Mesendoderm (in vitro differentiated cells): Measurements from ENCODE around the gene FOXO6.

Experiments used
- DNase-seq: peaks from one replicate; pipeline ENCODE4 v3.0.0; 2013
- H2AK5ac ChIP-seq: 2 replicates; pipeline ENCODE4 v1.6.1; 2013; ENCODE audit warnings: low read length, inconsistent platforms
- H2BK120ac ChIP-seq: 2 replicates; pipeline ENCODE4 v1.6.1; 2013; ENCODE audit warnings: low read depth, mild to moderate bottlenecking, low read length, moderate library complexity, mixed read lengths
- H2BK15ac ChIP-seq: replicated peaks from 2 replicates; pipeline ENCODE4 v1.6.1; 2013; ENCODE audit warnings: low read depth, mild to moderate bottlenecking, moderate library complexity
- H2BK5ac ChIP-seq: 2 replicates; pipeline ENCODE4 v1.6.1; 2013; ENCODE audit warnings: low read length, inconsistent platforms
- H3K18ac ChIP-seq: 2 replicates; pipeline ENCODE4 v1.6.1; 2013; ENCODE audit warnings: mild to moderate bottlenecking, low read length, mixed read lengths
- H3K23ac ChIP-seq: one replicate; pipeline ENCODE4 v1.6.1; 2013; ENCODE audit warnings: low read length
- H3K27ac ChIP-seq: 2 replicates; pipeline ENCODE4 v1.5.1; 2013; ENCODE audit warnings: low read depth, mild to moderate bottlenecking, inconsistent platforms, low read length, moderate library complexity
- H3K27me3 ChIP-seq: 2 replicates; pipeline ENCODE4 v1.6.1; 2013; ENCODE audit warnings: low read length, control low read depth, mild to moderate bottlenecking, inconsistent platforms; ENCODE audit not compliant: insufficient read depth, poor library complexity
- H3K36me3 ChIP-seq: 2 replicates; pipeline ENCODE4 v1.6.1; 2013; ENCODE audit warnings: low read length, inconsistent platforms; ENCODE audit not compliant: control insufficient read depth, insufficient read depth
- H3K4ac ChIP-seq: one replicate; pipeline ENCODE4 v1.6.1; 2013; ENCODE audit warnings: low read depth, mild to moderate bottlenecking, low read length, moderate library complexity
- H3K4me1 ChIP-seq: 2 replicates; pipeline ENCODE4 v1.6.1; 2013; ENCODE audit warnings: low read depth, low read length, inconsistent platforms; ENCODE audit not compliant: control insufficient read depth
- H3K4me2 ChIP-seq: 2 replicates; pipeline ENCODE4 v1.6.1; 2013; ENCODE audit warnings: low read length
- H3K4me3 ChIP-seq: 2 replicates; pipeline ENCODE4 v1.5.1; 2013; ENCODE audit warnings: mild to moderate bottlenecking, low read length
- H3K56ac ChIP-seq: one replicate; pipeline ENCODE4 v1.6.1; 2013; ENCODE audit warnings: low read length
- H3K79me1 ChIP-seq: 2 replicates; pipeline ENCODE4 v1.6.1; 2013; ENCODE audit warnings: low read length, inconsistent platforms
- H3K79me2 ChIP-seq: 2 replicates; pipeline ENCODE4 v1.6.1; 2013; ENCODE audit warnings: mild to moderate bottlenecking, low read length; ENCODE audit not compliant: control insufficient read depth, insufficient read depth
- H3K9ac ChIP-seq: 2 replicates; pipeline ENCODE4 v1.6.1; 2013; ENCODE audit warnings: low read length, inconsistent platforms
- H4K5ac ChIP-seq: one replicate; pipeline ENCODE4 v1.6.1; 2013; ENCODE audit warnings: low read length
- H4K8ac ChIP-seq: one replicate; pipeline ENCODE4 v1.6.1; 2013; ENCODE audit warnings: low read depth, mild to moderate bottlenecking, control low read depth, low read length, moderate library complexity
- WGBS: extraction: QIAGEN DNeasy Blood & Tissue Kit; methylation state at CpG from one replicate; pipeline ENCODE4 v1.1.7; 2013; ENCODE audit warnings: low lambda C conversion rate, missing lambda C conversion rate; ENCODE audit not compliant: insufficient coverage; ENCODE audit errors: extremely low coverage; 5-methylcytosine and 5-hydroxymethylcytosine counted together

The FOXO6 gene

DNA sequence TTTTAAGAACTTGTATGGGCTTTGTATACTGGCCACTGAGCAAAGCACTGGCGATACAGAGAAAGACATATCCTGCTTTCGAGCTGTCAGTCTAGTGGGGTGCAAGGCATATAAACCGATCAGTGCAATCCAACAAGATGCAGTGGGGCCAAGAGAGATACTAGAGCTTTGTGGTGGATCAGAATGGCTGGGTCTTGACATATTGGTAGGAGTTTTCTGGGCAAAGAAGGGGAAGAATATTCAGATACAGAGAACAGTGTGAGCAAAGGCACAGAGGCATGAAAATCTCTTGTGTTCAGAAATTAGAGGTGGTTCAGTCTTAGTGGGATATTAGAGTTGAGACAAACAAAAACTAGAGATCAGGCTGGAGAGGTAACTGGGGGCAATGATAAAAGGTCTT, 49.2 kb downstream of the FOXO6 start:
- no peak overlapping the region for H2AK5ac ChIP-seq
- no peaks in the 10 kb centered on the region for H3K79me1 ChIP-seq
- no peak overlapping the region for H2BK5ac ChIP-seq
- no CpG with 5 or more reads among the region's 3 CpGs for WGBS
- no peak overlapping the region for H3K18ac ChIP-seq
- no peak overlapping the region for H3K27ac ChIP-seq
- H3K56ac ChIP-seq: no peak overlapping the region
- no peak overlapping the region for H4K8ac ChIP-seq
- H3K23ac ChIP-seq: no peak overlapping the region
- DNase-seq: no peak
- H3K79me2 ChIP-seq: no peaks in the 10 kb centered on the region
- H3K36me3 ChIP-seq: no peaks in the 10 kb centered on the region
- no peaks in the 10 kb centered on the region for H3K27me3 ChIP-seq
- no peaks in the 10 kb centered on the region for H3K4me1 ChIP-seq
- no peak overlapping the region for H3K4me2 ChIP-seq
- no peak overlapping the region for H2BK120ac ChIP-seq
- H3K9ac ChIP-seq: no peak overlapping the region
- no peak overlapping the region for H3K4ac ChIP-seq
- no peak overlapping the region for H3K4me3 ChIP-seq
- no peak overlapping the region for H2BK15ac ChIP-seq
- H4K5ac ChIP-seq: no peak overlapping the region

GRCh38 chr1:41411229-41411628, 50.0 kb downstream of the FOXO6 start:
- H3K4me3 ChIP-seq: no peak overlapping the region
- no peak overlapping the region for H2BK15ac ChIP-seq
- no peak overlapping the region for H3K27ac ChIP-seq
- no peak overlapping the region for H3K18ac ChIP-seq
- no peaks in the 10 kb centered on the region for H3K4me1 ChIP-seq
- H3K36me3 ChIP-seq: no peaks in the 10 kb centered on the region
- WGBS: no CpG with 5 or more reads among the region's 3 CpGs
- H4K5ac ChIP-seq: no peak overlapping the region
- H3K9ac ChIP-seq: no peak overlapping the region
- H3K79me1 ChIP-seq: no peaks in the 10 kb centered on the region
- peak; percentile 21 for DNase-seq
- no peak overlapping the region for H3K23ac ChIP-seq
- H2BK120ac ChIP-seq: no peak overlapping the region
- H2AK5ac ChIP-seq: no peak overlapping the region
- H2BK5ac ChIP-seq: no peak overlapping the region
- H4K8ac ChIP-seq: no peak overlapping the region
- H3K4me2 ChIP-seq: no peak overlapping the region
- no peak overlapping the region for H3K56ac ChIP-seq
- H3K79me2 ChIP-seq: no peaks in the 10 kb centered on the region
- no peak overlapping the region for H3K4ac ChIP-seq
- H3K27me3 ChIP-seq: no peaks in the 10 kb centered on the region

- no peaks in the 10 kb centered on the region for H3K79me1 ChIP-seq
- H3K4me2 ChIP-seq: no peak overlapping the region
- H2BK120ac ChIP-seq: no peak overlapping the region
- no peak overlapping the region for H3K56ac ChIP-seq
- no peak overlapping the region for H2AK5ac ChIP-seq
- H4K5ac ChIP-seq: no peak overlapping the region
- no peak overlapping the region for H3K23ac ChIP-seq
- no peak overlapping the region for H3K4me3 ChIP-seq
- H3K4me1 ChIP-seq: no peaks in the 10 kb centered on the region
- no peak overlapping the region for H2BK5ac ChIP-seq
- H3K36me3 ChIP-seq: no peaks in the 10 kb centered on the region
- H3K18ac ChIP-seq: no peak overlapping the region
- H3K27ac ChIP-seq: no peak overlapping the region
- no peak for DNase-seq
- no peak overlapping the region for H3K4ac ChIP-seq
- no CpG with 5 or more reads among the region's 8 CpGs for WGBS
- no peak overlapping the region for H3K9ac ChIP-seq
- H2BK15ac ChIP-seq: no peak overlapping the region
- no peaks in the 10 kb centered on the region for H3K27me3 ChIP-seq
- H3K79me2 ChIP-seq: no peaks in the 10 kb centered on the region
- H4K8ac ChIP-seq: no peak overlapping the region
Observed at GRCh38 chr1:41412748-41413147, 51.5 kb downstream of the FOXO6 start.

- no peak overlapping the region for H2AK5ac ChIP-seq
- no peak overlapping the region for H2BK15ac ChIP-seq
- no peak overlapping the region for H3K18ac ChIP-seq
- H3K79me2 ChIP-seq: no peaks in the 10 kb centered on the region
- no peaks in the 10 kb centered on the region for H3K79me1 ChIP-seq
- no peak overlapping the region for H3K4me2 ChIP-seq
- H3K56ac ChIP-seq: no peak overlapping the region
- H3K9ac ChIP-seq: no peak overlapping the region
- H3K4me3 ChIP-seq: no peak overlapping the region
- DNase-seq: no peak
- WGBS: no CpG with 5 or more reads among the region's 12 CpGs
- H3K4me1 ChIP-seq: no peaks in the 10 kb centered on the region
- no peak overlapping the region for H2BK120ac ChIP-seq
- H3K27ac ChIP-seq: no peak overlapping the region
- no peak overlapping the region for H2BK5ac ChIP-seq
- no peak overlapping the region for H4K8ac ChIP-seq
- no peaks in the 10 kb centered on the region for H3K36me3 ChIP-seq
- H3K27me3 ChIP-seq: no peaks in the 10 kb centered on the region
- no peak overlapping the region for H3K4ac ChIP-seq
- H3K23ac ChIP-seq: no peak overlapping the region
- no peak overlapping the region for H4K5ac ChIP-seq
Observed at GRCh38 chr1:41413748-41414281, 52.6 kb downstream of the FOXO6 start.

DNA sequence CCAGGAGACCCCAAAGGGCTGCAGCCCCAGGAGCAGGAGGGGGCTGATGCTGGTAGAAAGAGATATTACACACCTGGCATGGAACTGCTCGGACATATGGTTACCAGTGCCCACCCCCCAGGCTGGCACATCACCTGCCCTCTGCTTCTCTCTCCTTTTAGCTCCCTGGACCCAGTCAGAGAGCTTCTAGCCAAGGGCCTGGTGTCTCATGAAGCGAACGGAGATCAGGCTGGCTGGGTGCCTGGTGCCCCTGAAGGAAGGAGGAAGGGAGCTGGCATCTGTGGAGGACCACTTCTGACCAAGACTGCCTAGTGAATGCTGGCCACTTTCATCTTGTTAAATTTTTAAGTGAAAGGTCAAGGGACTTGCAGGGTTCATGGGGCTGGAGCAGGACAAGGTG, 53.1 kb downstream of the FOXO6 start:
- Histone ChIP-seq H3K23ac (no peak overlapping the region), H3K56ac (no peak overlapping the region), H4K5ac (no peak overlapping the region), H3K18ac (no peak overlapping the region), H3K79me2 (no peaks in the 10 kb centered on the region), H4K8ac (no peak overlapping the region), H3K4me1 (no peaks in the 10 kb centered on the region), H2AK5ac (no peak overlapping the region), H2BK120ac (no peak overlapping the region), H3K4ac (no peak overlapping the region), H3K36me3 (no peaks in the 10 kb centered on the region), H3K27ac (no peak overlapping the region), H3K79me1 (no peaks in the 10 kb centered on the region), H3K4me3 (no peak overlapping the region), H3K27me3 (no peaks in the 10 kb centered on the region), H2BK5ac (no peak overlapping the region), H3K4me2 (no peak overlapping the region), H3K9ac (no peak overlapping the region), H2BK15ac (no peak overlapping the region)
- WGBS: no CpG with 5 or more reads among the region's 3 CpGs
- DNase-seq: no peak

- no CpG with 5 or more reads among the region's 7 CpGs for WGBS
- no peaks in the 10 kb centered on the region for H3K36me3 ChIP-seq
Observed at GRCh38 chr1:41414716-41415306, 53.6 kb downstream of the FOXO6 start.

More at GRCh38 chr1:41414716-41415306, 53.6 kb downstream of the FOXO6 start:
- Histone ChIP-seq H2AK5ac (no peak overlapping the region), H2BK15ac (no peak overlapping the region), H3K4me3 (no peak overlapping the region), H3K79me1 (no peaks in the 10 kb centered on the region), H3K27me3 (no peaks in the 10 kb centered on the region), H3K4me2 (no peak overlapping the region), H3K4ac (no peak overlapping the region), H2BK5ac (no peak overlapping the region), H3K56ac (no peak overlapping the region), H3K79me2 (no peaks in the 10 kb centered on the region), H3K4me1 (no peaks in the 10 kb centered on the region), H3K27ac (no peak overlapping the region), H3K23ac (no peak overlapping the region), H3K18ac (no peak overlapping the region), H4K8ac (no peak overlapping the region), H2BK120ac (no peak overlapping the region), H4K5ac (no peak overlapping the region), H3K9ac (no peak overlapping the region)
- DNase-seq: no peak
